GM18505 (cell line): ENCODE results near the gene POLR2I.
"Not testable (repeated sequence)": the region's sequence is repeated elsewhere in the genome, so short reads cannot be mapped to it uniquely, and the experiment has no call there.

Source experiments
- ATAC-seq: cut with Tn5 transposase; IDR thresholded peaks from one replicate; pipeline ENCODE4 v1.9.1; 2021; ENCODE audit not compliant: unreplicated experiment
- POLR2A ChIP-seq: IDR thresholded peaks from 4 replicates; pipeline ENCODE4 v1.6.1; 2011; ENCODE audit warnings: borderline replicate concordance; ENCODE audit not compliant: insufficient read depth, insufficient read length; ENCODE audit errors: extremely low read depth

Gene POLR2I

GRCh38 chr19:36081385-36081784 is 33.3 kb downstream of the POLR2I start:
- TF ChIP-seq POLR2A = no peak
- no peak for ATAC-seq

GRCh38 chr19:36079389-36079945 is 35.2 kb downstream of the POLR2I start:
- TF ChIP-seq POLR2A = no peak
- ATAC-seq = no peak

- no peak for ATAC-seq
- no peak for TF ChIP-seq POLR2A
Measured at GRCh38 chr19:36073121-36073876, 41.4 kb downstream of the POLR2I start.

GRCh38 chr19:36072081-36072480 is 42.6 kb downstream of the POLR2I start:
- TF ChIP-seq POLR2A = no peak
- no peak for ATAC-seq

- not testable (repeated sequence) for ATAC-seq
Measured at GRCh38 chr19:36068810-36069499, 45.7 kb downstream of the POLR2I start.

- no peak for ATAC-seq
- TF ChIP-seq POLR2A = no peak
Measured at GRCh38 chr19:36067681-36068080, 47.0 kb downstream of the POLR2I start.

- ATAC-seq = no peak
- TF ChIP-seq POLR2A = no peak
Measured at GRCh38 chr19:36064826-36065225, 49.8 kb downstream of the POLR2I start.
